Retinal pigment epithelial cell (primary cell): ENCODE data around the gene KLHL4.

Source experiments
- DNase-seq: peaks from one replicate; pipeline ENCODE4 v3.0.0-alpha.2; 2010; ENCODE audit warnings: low read depth
- H3K4me3 ChIP-seq: 2 replicates; pipeline ENCODE4 v1.5.1; 2011; ENCODE audit warnings: mild to moderate bottlenecking, low read length, control low read depth, moderate library complexity
- CTCF ChIP-seq: conservative IDR thresholded peaks from 2 replicates; pipeline ENCODE4 v1.5.1; 2011; ENCODE audit warnings: low read depth, low read length, control low read depth, inconsistent platforms

Gene KLHL4

GRCh38 chrX:87580862-87581261 is 63.3 kb downstream of the KLHL4 start:
- no peak overlapping the region for H3K4me3 ChIP-seq
- TF ChIP-seq CTCF: no peak
- no peak for DNase-seq

- no peak overlapping the region for H3K4me3 ChIP-seq
- TF ChIP-seq CTCF: no peak
- no peak for DNase-seq
These were observed 64.9 kb downstream of the KLHL4 start for GRCh38 chrX:87582453-87582852.

- DNase-seq: no peak
- TF ChIP-seq CTCF: peak; percentile 48
These were observed 66.1 kb downstream of the KLHL4 start for GRCh38 chrX:87583679-87584078.

DNA sequence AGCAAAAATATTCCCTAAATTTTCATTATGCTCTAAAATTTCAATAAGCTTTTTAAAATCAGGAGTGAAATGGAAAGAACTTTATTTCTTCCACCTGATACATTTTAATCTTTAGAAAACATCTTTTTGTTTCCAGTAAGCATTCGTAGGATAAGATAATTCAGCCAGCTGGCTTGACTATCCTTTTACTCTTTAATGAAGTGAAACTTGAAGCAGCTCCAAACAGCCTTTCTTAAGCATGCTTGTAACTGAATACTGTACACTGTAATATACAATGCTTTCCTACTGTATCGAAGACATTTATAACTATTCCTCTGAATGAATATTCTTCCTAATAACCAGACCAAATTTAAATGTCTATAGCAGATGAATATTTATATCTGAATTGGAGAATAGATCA is 98.8 kb downstream of the KLHL4 start:
- TF ChIP-seq CTCF: no peak
- H3K4me3 ChIP-seq: no peak overlapping the region
- no peak for DNase-seq

More at GRCh38 chrX:87583679-87584078, 66.1 kb downstream of the KLHL4 start:
- no peak overlapping the region for H3K4me3 ChIP-seq

DNA sequence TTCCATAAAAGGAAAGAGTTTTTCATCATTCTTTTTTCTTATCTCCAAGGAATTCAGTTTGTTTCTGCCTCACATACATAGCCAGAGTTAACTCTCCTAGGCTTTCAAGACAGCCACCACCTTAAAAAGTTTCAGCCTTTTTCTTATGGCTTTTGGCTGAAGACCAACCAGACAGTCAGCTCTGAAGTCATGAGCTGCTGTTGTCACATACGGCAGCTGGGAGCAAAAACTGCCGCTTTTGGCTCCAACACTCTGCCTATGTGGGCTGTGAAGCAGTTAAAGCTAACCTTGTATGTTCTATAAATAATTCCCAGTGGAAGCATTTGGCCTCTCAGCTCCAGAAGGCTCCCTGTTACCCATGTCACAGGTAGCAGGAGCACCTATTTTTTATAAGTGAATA is 104.1 kb downstream of the KLHL4 start:
- no peak for DNase-seq
- no peak for TF ChIP-seq CTCF
- no peak overlapping the region for H3K4me3 ChIP-seq

DNA sequence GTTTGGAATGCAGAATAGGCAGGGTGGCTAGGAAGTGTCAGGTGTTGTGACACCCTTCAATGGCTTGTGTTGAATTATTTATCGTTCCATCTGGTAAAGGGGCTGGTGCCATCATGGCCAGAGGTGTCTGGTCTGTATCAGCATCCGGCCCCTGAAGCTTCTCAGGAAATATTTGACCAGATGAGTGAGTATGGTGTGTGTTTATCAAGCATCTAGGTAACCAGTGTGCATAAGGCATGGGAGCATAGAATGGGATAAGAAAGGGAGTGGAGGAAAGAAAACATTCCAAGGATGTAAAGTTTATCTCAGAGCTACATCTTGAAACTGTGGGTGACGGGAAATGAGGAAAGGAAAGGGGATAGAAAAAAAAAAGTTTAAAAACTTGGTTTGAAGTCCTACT is 109.4 kb downstream of the KLHL4 start:
- no peak for DNase-seq
- H3K4me3 ChIP-seq: no peak overlapping the region
- TF ChIP-seq CTCF: no peak

DNA sequence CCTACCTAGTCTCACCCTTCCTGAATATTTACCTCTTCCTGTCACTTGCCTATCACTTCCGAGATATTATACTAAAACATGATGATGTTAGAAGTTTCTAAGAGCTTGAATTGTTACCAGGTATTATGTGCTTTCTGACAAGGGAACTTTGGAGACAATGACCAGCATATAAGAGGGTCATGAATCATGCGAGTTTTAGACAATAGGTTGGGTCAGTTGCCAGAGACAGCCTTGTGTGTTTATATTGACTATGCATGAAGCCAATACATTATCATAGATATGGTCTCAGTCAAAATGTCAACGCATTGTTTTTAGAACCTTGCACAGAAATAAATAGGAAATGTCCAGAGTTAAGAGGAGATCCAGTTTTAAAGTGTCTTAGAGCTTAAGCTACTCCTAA is 116.8 kb downstream of the KLHL4 start:
- DNase-seq: no peak
- no peak overlapping the region for H3K4me3 ChIP-seq
- no peak for TF ChIP-seq CTCF
